ENCODE data around the gene SETBP1.

Gene SETBP1

DNA sequence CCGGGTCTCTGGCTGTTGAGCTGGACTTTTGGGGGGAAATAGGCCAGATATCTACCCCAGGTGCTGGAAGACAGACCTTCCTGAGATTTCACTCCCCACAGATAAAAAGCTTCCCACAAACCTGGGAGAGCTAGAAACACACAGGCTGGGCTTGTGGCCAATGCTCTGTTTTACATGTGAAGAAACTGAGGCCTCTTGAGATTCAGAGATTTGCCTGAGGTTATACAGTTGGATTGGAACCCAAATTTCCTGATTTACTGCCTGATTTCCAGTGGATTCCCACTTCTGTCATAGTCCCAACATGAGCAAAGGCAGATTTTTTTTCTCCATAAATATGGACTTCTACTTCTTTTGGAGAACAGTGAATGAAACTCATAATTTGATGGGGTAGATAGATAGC is 360.2 kb downstream of the SETBP1 start:
- Mint-ChIP-seq H3K27me3 (no peaks in the 10 kb centered on the region), H3K36me3 (ENCODE audit: low read depth) (peaks cover 3% of the 10 kb centered on the region), H3K27ac (no peak overlapping the region), H3K9me3 (no peaks in the 10 kb centered on the region), H3K4me3 (no peak overlapping the region), H3K4me1 (no peaks in the 10 kb centered on the region)
- ATAC-seq, result no peak
- DNase-seq, result no peak

DNA sequence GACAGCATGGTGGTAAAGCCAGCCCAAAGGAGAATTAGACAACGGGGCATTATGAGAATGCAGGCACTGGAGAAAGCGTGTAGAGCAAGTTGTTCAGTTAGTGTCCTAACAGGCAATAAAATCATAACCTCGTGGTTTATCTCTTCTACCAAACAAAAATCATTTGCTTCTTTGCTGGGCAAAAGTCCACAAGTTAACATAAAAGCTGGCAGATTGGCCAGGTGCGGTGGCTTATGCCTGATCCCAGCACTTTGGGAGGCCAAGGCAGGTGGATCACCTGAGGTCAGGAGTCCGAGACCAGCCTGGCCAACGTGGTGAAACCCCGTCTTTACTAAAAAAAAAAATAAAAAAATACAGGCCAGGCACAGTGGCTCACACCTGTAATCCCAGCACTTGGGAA is 364.1 kb downstream of the SETBP1 start:
- H3K27ac Mint-ChIP-seq, result no peak overlapping the region
- H3K4me3 Mint-ChIP-seq, result no peak overlapping the region
- ATAC-seq (no peak), DNase-seq (no peak)
- peaks cover 2% of the 10 kb centered on the region for H3K36me3 Mint-ChIP-seq (ENCODE audit: low read depth)
- no peaks in the 10 kb centered on the region for H3K27me3 Mint-ChIP-seq
- H3K4me1 Mint-ChIP-seq, result no peaks in the 10 kb centered on the region
- H3K9me3 Mint-ChIP-seq, result no peaks in the 10 kb centered on the region

GRCh38 chr18:45046228-45046627 is 365.5 kb downstream of the SETBP1 start:
- H3K27me3 Mint-ChIP-seq, result no peaks in the 10 kb centered on the region
- ATAC-seq, result no peak
- peaks cover 2% of the 10 kb centered on the region for H3K36me3 Mint-ChIP-seq (ENCODE audit: low read depth)
- no peak overlapping the region for H3K4me3 Mint-ChIP-seq
- no peak for DNase-seq
- H3K27ac Mint-ChIP-seq, result no peak overlapping the region
- no peaks in the 10 kb centered on the region for H3K9me3 Mint-ChIP-seq
- H3K4me1 Mint-ChIP-seq, result no peaks in the 10 kb centered on the region

DNA sequence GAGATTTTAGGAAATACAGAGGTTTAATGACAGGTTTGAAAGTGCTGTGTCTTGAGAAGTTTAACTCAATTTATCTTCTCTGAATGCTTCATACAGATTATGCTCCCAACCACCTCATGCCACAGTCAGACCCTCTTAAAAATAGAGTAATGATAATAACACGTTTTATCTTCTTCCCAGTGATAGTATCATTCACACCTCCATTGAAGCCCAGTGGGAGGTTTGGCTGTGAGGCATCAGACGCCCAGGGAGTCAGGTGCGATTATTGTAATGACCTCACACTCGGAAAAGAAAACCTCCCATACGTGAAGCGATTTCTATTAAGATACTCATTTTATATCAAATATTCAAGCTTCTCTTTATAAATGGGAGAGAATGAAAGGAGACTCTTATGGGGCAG is 366.3 kb downstream of the SETBP1 start:
- no peaks in the 10 kb centered on the region for H3K27me3 Mint-ChIP-seq
- ATAC-seq, result no peak
- no peak overlapping the region for H3K27ac Mint-ChIP-seq
- peaks cover 2% of the 10 kb centered on the region for H3K36me3 Mint-ChIP-seq (ENCODE audit: low read depth)
- no peaks in the 10 kb centered on the region for H3K9me3 Mint-ChIP-seq
- no peak overlapping the region for H3K4me3 Mint-ChIP-seq
- no peak for DNase-seq
- H3K4me1 Mint-ChIP-seq, result no peaks in the 10 kb centered on the region

- H3K4me3 Mint-ChIP-seq, result no peak overlapping the region
- H3K27ac Mint-ChIP-seq, result no peak overlapping the region
- no peaks in the 10 kb centered on the region for H3K9me3 Mint-ChIP-seq
- H3K4me1 Mint-ChIP-seq, result no peaks in the 10 kb centered on the region
- ATAC-seq (no peak), DNase-seq (no peak)
- peaks cover 3% of the 10 kb centered on the region for H3K36me3 Mint-ChIP-seq (ENCODE audit: low read depth)
- H3K27me3 Mint-ChIP-seq, result no peaks in the 10 kb centered on the region
Observed at GRCh38 chr18:45049578-45050319, 369.1 kb downstream of the SETBP1 start.

DNA sequence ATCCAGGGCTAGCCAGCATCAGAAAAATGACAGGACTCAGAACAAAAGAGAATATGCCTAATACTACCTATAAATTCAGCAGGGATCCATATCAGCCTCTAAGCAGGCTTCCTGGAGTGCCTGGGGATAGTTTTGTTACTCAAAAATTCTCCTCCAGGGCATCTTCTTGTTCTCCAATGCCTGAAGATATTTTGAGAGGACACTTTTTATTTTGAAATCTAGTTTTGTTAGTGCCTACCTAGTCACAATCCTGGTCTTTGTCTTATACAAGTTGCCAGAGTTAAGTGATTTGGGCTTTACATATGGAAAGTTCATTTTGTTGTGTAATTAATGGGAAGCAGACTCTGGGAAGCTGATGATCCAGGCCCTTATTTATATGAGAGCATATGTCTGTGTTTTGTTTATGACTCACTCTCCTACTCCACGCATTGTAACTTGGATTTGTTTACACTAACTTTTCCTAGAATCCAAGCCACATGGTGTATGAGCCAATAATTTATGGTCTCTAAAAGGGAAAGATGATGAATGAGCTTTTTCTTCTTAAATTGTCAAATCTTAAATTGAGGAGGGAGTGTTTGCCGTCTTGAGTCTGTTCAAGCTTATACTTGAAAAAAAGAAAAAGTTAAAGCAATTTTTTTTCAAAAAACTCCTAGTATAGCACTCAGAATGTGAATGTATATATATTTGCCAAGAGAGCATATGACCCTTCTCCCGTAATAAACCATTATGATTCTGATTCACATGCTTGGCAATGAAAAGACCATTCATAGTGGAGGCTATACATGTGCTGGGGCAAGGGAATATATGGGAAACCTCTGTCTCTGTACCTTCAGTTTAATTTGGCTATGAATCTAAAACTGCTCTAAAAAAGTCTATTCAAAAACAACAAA is 370.3 kb downstream of the SETBP1 start:
- Mint-ChIP-seq H3K27me3 (no peaks in the 10 kb centered on the region), H3K4me3 (no peak overlapping the region), H3K36me3 (ENCODE audit: low read depth) (peaks cover 3% of the 10 kb centered on the region), H3K4me1 (no peaks in the 10 kb centered on the region), H3K9me3 (no peaks in the 10 kb centered on the region), H3K27ac (no peak overlapping the region)
- DNase-seq (no peak), ATAC-seq (no peak)

DNA sequence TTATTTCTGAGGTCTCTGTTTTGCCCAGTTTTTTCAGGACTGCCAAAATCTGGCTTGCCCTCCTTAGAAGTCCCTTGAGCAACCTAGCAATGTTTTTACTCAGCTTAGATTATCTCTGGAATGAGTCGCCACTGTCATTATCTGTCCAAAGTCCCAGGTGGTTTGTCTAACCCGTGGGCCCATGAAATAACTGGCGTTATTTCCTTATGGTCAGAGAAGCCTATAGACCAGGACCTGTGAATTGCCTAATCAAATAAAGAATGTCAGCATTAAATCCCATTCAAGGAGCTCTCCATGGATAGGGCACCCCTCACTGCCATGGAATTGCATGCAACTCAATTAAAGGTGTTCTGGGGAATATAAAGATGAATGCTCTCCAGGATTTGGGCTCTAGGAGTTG is 373.9 kb downstream of the SETBP1 start:
- DNase-seq (no peak), ATAC-seq (no peak)
- Mint-ChIP-seq H3K27ac (no peak overlapping the region), H3K9me3 (no peaks in the 10 kb centered on the region), H3K4me3 (no peak overlapping the region), H3K4me1 (no peaks in the 10 kb centered on the region), H3K27me3 (no peaks in the 10 kb centered on the region), H3K36me3 (ENCODE audit: low read depth) (peaks cover 2% of the 10 kb centered on the region)

GRCh38 chr18:45055811-45056210 is 375.1 kb downstream of the SETBP1 start:
- Mint-ChIP-seq H3K27me3 (no peaks in the 10 kb centered on the region), H3K36me3 (ENCODE audit: low read depth) (peaks cover 2% of the 10 kb centered on the region), H3K4me3 (no peak overlapping the region), H3K4me1 (no peaks in the 10 kb centered on the region), H3K9me3 (no peaks in the 10 kb centered on the region), H3K27ac (no peak overlapping the region)
- DNase-seq, result no peak
- ATAC-seq, result no peak

DNA sequence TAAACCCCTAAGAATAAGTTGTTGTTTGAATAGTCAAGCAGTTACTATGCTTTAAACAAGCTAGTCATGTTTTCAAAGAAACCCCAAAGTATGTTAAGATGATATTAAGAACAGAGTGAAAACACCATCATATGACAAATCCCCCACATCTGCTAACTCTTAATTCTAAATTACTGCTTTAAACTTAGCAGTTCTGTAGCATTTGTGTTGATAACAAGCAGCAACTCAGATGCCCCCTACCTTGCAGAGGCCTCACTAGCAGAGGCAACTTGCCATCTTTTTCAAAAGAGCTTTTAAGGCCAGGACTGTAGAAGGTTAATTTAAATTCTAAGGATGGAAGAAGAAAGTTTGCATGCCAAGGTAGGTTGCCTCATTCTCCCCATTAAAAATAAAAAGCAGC is 376.2 kb downstream of the SETBP1 start:
- H3K4me1 Mint-ChIP-seq, result no peaks in the 10 kb centered on the region
- ATAC-seq (no peak), DNase-seq (no peak)
- no peak overlapping the region for H3K4me3 Mint-ChIP-seq
- H3K27ac Mint-ChIP-seq, result no peak overlapping the region
- no peaks in the 10 kb centered on the region for H3K27me3 Mint-ChIP-seq
- H3K36me3 Mint-ChIP-seq (ENCODE audit: low read depth), result peaks cover 2% of the 10 kb centered on the region
- no peaks in the 10 kb centered on the region for H3K9me3 Mint-ChIP-seq

GRCh38 chr18:45057955-45058600 is 377.4 kb downstream of the SETBP1 start:
- Mint-ChIP-seq H3K27me3 (no peaks in the 10 kb centered on the region), H3K36me3 (ENCODE audit: low read depth) (peaks cover 2% of the 10 kb centered on the region), H3K4me1 (no peaks in the 10 kb centered on the region), H3K4me3 (no peak overlapping the region), H3K9me3 (no peaks in the 10 kb centered on the region), H3K27ac (no peak overlapping the region)
- ATAC-seq, result no peak
- DNase-seq, result no peak

GRCh38 chr18:45059695-45060094 is 379.0 kb downstream of the SETBP1 start:
- Mint-ChIP-seq H3K4me1 (no peaks in the 10 kb centered on the region), H3K27me3 (no peaks in the 10 kb centered on the region), H3K36me3 (ENCODE audit: low read depth) (peaks cover 8% of the 10 kb centered on the region), H3K27ac (no peak overlapping the region), H3K9me3 (peaks cover 3% of the 10 kb centered on the region), H3K4me3 (no peak overlapping the region)
- DNase-seq, result no peak
- ATAC-seq, result peak; percentile 85

DNA sequence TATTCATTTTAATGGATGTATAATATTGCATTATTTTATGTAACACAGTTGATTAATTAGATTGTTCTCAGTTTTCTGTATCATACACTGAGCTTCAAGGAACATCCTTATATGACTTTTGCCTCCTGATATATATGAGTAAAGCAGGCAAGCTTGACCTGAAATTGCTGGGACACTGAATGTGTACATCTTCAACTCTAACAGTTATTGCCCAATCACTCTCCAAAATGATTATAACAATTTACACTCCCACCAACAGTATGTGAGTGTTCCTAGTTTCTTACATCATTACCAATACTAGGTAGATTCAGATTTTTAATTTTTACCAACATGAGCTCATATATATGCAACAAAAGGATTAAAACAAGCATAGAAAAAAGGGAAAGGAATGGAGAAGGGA is 379.4 kb downstream of the SETBP1 start:
- H3K4me1 Mint-ChIP-seq, result no peaks in the 10 kb centered on the region
- peaks cover 8% of the 10 kb centered on the region for H3K36me3 Mint-ChIP-seq (ENCODE audit: low read depth)
- no peaks in the 10 kb centered on the region for H3K27me3 Mint-ChIP-seq
- no peak for ATAC-seq
- H3K9me3 Mint-ChIP-seq, result peaks cover 3% of the 10 kb centered on the region
- no peak overlapping the region for H3K27ac Mint-ChIP-seq
- no peak for DNase-seq
- H3K4me3 Mint-ChIP-seq, result no peak overlapping the region

GRCh38 chr18:45061359-45061758 is 380.7 kb downstream of the SETBP1 start:
- Mint-ChIP-seq H3K27ac (no peak overlapping the region), H3K36me3 (ENCODE audit: low read depth) (peaks cover 8% of the 10 kb centered on the region), H3K9me3 (peaks cover 4% of the 10 kb centered on the region), H3K4me3 (no peak overlapping the region), H3K27me3 (no peaks in the 10 kb centered on the region), H3K4me1 (peaks cover 5% of the 10 kb centered on the region)
- DNase-seq (no peak), ATAC-seq (no peak)

DNA sequence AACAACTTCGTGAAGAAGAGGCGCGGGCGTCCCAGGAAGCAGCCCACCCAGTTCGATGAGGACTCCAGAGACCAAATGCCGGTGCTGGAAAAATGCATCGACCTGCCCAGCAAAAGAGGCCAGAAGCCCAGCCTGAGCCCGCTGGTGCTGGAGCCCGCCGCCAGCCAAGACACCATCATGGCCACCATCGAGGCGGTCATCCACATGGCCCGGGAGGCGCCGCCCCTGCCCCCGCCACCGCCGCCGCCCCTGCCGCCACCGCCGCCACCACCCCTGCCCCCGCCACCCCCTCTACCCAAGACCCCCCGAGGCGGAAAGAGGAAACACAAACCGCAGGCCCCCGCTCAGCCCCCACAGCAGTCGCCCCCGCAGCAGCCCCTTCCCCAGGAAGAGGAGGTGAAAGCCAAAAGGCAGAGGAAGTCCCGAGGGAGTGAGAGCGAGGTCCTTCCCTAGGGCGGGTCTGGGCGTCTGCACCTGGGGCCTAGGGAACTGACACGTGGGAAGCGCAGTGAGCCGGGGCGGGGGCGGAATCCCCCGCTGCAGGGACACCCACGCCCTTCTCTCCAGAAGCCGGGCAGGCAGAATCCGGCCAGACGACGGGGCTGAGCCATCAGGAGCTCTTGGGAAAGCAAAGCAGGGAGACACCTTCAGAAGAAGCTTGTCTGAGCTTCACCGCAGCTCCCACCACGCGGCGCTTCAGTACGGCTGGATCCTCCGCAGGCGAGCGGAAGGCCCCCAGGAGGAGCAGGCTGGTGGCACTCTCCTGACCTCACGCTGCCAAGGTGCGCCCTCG is 382.8 kb downstream of the SETBP1 start:
- no peak overlapping the region for H3K4me3 Mint-ChIP-seq
- no peak for ATAC-seq
- H3K27ac Mint-ChIP-seq, result no peak overlapping the region
- no peak for DNase-seq
- H3K36me3 Mint-ChIP-seq (ENCODE audit: low read depth), result peaks cover 8% of the 10 kb centered on the region
- peaks cover 6% of the 10 kb centered on the region for H3K4me1 Mint-ChIP-seq
- peaks cover 6% of the 10 kb centered on the region for H3K9me3 Mint-ChIP-seq
- H3K27me3 Mint-ChIP-seq, result no peaks in the 10 kb centered on the region
